DMS114 treated with DMSO at 0.1 percent for 48 hours (cell line): ENCODE results near the gene PCNX2.
"Not testable (repeated sequence)": the region's sequence is repeated elsewhere in the genome, so short reads cannot be mapped to it uniquely, and the experiment has no call there.

ENCODE experiments used
- DNase-seq: peaks from one replicate; lab custom pipeline; 2025; ENCODE audit not compliant: unreplicated experiment; lab: John Stamatoyannopoulos, UW

The PCNX2 gene

GRCh38 chr1:233233508-233234040 lies 62.0 kb downstream of the PCNX2 start:
- no peak for DNase-seq

GRCh38 chr1:233230011-233230410 lies 65.5 kb downstream of the PCNX2 start:
- DNase-seq, result no peak

GRCh38 chr1:233229288-233229687 lies 66.2 kb downstream of the PCNX2 start:
- no peak for DNase-seq

DNA sequence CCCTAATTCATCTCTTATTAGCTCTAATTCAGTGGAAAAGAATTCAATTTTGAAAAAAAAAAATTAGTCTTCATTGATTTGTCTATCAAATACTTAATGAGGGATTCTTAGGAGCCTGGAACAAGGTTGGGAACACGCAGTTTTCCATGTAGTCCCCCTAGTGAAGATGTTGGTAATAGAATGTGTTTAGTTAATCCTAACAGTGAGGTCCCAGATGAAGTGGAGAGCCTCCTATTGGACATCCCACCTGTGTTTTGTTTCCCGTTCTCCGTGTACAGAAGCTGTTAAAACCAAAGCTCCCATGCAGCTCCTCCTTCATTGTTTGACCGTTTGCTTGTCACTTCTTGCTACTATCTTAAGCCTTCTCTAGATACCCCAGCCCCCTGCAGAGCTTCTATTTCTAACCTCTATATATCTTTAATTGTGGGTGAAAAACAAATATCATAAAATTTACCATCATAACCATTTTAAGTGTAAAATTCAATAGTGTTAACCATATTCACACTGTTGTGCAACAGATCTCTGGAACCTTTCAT lies 67.5 kb downstream of the PCNX2 start:
- no peak for DNase-seq

DNA sequence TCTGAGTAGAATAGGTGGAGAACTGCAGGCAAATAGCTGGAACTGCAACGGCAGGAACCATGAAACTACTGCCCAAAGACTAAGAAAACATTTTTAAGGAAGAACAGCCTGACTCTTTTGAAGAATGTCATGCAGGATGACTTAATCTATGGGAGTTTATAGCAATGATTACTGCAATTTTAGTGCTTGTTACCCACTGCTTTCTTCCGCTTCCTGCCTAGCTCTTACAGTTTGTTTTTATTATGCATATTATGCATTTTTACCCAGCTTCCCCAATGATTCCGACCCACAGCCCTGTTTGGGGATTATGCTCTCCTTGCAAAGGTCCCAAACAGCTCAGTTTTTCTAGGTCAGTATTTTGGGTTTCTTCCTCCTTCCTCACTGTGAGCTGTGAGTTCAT lies 71.2 kb downstream of the PCNX2 start:
- DNase-seq, result no peak

DNA sequence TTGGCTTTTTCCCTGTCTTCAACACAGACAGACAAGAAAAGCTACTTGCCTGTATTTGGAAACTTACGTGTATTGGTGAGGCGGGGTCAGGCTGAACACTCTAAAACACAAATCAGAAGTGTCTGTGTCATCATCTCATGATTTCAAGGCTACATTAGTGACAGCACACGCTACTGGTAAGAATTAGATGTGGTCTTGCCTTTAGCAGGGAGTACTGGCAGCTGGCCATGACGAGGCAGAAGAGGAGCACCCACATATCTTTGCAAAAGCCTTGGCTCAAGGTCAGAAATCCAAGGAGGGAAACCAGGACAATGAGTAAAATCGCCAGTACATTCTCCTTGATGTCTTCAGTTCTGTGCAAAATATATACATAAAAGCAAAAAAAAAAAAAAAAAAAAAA lies 77.7 kb downstream of the PCNX2 start:
- DNase-seq, result no peak

DNA sequence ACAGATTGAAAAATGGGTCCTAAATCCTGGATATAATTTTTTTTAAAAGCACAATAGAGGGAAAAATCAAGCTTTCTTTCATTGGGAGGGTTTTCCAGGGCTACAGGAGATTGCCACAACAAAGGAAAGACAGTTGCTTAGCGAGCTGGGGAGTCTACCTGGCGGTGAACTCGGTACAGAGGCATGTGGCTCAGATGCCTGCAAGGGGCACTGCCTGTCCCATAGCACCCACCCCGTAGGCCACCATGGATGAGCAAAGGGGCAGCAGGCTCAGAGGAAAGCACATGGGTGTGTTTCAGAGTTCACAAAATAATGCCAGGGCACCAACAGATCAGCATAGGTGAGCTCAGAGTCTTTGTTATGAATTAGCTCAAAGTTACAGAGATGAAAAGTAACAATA lies 79.5 kb downstream of the PCNX2 start:
- no peak for DNase-seq

DNA sequence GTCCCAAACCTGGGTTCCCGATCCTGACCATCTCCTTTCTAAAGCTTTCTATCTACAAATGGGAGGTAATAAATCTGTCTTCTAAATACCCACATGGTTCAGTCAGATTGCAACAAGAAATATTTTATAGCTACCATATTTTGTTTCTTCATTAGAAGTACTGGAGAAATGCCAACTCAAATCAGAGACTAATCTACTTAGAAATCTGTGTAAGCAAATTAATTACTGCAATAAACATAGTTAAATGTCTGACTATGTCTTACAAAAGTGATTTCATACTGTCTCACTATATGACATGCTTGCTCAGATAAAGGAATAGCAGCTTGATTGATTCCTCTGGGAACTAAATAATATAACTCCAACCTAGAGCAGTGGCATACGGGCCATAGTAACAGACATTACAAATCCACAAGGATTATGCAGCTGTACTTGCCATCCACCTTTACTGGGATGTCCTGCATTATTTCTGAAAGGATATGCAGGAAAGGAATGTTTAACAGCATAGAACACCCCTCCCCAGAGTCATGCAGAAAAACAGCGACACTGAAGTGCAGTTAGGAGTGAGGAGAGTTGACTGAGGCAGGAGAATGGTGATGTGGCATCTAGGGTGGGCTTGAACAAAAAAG lies 80.3 kb downstream of the PCNX2 start:
- DNase-seq, result no peak

DNA sequence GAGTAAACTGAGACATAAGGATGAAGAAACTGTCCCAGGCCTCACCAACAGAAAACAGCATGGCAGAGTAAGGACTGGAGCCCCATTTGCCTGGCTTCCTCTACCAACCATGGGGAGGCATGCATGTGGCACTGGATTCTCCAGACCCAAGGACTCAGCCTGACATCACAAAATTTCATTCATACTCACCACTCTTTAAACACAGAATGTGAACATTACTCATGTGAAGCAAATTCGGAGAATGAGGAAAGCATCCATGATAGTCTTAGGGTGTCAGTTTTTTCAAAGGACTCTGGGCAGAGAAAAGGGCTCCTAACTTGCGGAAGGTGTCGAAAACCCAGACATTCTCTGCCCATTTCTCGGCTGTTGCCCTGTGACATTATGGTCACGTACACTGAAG lies 83.9 kb downstream of the PCNX2 start:
- no peak for DNase-seq

GRCh38 chr1:233211106-233211505 lies 84.4 kb downstream of the PCNX2 start:
- DNase-seq, result no peak

DNA sequence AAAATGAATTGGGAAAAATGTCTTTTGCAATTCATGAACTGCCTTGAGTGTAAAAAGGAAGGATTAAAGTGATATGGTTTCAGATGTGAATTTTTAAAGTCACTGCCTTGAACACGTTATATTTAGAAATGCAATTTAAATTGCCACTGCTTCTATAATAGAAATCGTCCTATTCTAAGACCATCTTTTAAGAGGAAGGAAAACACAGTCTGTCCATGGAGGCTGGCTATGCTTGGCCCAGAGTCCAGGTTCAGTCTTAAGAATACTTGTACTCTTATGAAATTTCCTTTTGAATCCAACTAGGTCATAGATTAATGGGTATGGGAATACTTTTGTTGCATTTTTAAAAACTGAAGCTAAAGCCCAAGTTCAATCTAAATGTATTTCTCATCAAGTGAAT lies 86.0 kb downstream of the PCNX2 start:
- DNase-seq, result no peak

DNA sequence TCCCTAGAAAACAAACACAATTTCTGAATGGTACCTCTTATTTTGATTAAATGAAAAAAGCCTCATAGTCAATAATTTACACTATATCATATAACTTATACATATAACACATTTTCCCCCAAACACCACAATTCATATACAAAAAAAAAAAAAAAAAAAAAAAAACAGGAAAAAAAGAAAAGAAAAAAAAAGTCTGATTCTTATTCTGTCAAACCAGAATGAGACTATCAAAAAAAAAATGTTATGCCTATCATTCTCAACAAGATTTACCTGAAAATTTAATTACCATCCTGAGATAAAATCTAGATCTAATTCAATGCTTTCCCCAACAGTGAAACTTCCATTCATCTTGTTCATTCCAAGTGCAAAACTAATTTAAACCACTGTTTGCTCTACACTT lies 86.8 kb downstream of the PCNX2 start:
- no peak for DNase-seq

GRCh38 chr1:233197940-233198339 lies 97.6 kb downstream of the PCNX2 start:
- DNase-seq, result no peak

DNA sequence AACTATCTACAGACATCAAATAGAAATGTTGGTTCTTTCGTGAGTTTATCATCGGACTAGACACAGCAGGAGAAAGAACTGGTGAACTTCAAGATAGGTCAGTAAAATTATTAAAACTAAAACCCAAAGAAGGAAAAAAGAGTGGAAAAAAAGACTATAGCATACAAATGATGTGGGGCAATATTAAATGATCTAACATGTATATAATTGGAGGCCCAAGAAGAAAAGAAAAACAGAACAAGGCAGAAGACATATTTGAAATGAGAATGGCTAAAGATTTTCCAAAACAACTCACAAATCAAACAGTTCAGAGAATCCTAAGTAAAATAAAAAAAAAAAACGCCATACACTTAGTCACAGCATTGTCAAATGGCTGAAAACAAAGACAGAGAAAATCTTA lies 101.8 kb downstream of the PCNX2 start:
- DNase-seq, result no peak

GRCh38 chr1:233190987-233191386 lies 104.5 kb downstream of the PCNX2 start:
- no peak for DNase-seq

- DNase-seq, result no peak
These were observed 106.0 kb downstream of the PCNX2 start for GRCh38 chr1:233189526-233189925.

DNA sequence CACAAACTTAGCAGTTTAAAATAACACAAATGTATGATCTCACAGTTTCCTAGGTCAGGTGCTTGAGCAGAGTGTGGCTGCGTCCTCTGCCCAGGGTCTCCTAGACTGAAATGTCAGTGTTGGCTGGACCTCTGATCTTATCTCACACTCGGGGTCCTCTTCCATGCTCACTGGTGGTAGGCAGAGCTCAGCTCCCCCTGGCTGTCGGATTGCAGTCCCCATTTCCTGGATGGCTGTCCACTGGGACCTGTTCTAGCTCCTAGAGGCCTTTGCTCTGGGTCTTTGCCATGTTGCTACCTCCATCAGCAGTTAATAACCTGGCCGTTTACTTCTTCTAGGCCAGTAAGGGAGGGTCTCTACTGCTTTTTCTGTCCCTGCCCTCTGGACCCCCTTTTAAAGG lies 107.5 kb downstream of the PCNX2 start:
- no peak for DNase-seq

DNA sequence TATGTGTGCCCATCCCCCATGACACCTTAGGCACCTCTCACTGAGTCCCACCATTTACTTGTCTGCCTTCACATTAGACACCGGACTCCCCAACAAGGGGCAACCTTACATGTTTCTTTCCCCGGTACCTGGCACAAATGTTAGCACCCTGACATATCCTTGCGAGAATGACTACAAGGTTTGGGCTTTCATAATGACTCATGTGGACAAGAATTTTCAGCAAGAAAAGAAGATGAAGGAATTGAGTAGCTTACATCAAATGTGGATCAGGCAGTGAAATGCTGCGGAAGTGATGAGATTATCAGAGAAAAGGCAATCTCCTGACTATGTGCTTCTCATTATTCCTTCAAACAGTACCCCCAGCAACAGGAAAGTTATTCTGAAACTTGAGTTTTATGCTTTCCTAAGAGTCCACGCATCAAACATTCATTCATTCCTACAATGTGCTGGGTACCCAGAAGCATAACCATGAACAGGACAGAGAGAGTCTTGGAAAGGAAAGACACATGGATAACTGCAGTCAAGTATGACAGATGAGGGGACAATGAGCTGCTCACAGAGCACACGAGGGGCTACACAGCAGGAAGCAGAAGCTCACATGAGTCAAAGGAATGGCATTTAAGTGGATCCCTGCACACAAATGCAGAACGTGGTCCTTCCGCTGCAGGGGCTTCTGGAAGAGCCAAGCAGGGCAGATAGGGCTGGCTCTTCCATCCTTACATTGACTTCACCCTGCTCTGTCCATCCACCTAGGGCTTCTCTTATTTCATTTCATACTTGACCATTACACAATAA lies 112.1 kb downstream of the PCNX2 start:
- no peak for DNase-seq

DNA sequence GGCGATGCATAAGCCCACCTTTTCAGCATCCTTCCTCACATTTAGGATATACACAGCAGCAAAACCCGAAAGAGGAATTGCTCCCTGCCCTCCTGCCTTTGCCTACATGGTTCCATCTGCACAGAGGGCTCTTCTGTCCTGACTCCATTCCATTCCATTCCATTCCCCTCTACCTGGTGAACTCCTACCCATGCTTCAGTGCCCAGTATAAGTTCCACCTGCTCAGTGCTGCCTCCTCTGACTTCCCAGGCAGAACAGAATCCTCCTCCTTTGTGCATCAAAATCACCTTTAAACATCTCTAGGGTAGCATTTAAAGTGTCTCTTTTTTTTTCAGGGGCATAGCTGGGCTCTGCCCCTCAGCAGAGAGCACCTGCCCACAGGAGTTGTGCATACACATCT lies 112.9 kb downstream of the PCNX2 start:
- no peak for DNase-seq

DNA sequence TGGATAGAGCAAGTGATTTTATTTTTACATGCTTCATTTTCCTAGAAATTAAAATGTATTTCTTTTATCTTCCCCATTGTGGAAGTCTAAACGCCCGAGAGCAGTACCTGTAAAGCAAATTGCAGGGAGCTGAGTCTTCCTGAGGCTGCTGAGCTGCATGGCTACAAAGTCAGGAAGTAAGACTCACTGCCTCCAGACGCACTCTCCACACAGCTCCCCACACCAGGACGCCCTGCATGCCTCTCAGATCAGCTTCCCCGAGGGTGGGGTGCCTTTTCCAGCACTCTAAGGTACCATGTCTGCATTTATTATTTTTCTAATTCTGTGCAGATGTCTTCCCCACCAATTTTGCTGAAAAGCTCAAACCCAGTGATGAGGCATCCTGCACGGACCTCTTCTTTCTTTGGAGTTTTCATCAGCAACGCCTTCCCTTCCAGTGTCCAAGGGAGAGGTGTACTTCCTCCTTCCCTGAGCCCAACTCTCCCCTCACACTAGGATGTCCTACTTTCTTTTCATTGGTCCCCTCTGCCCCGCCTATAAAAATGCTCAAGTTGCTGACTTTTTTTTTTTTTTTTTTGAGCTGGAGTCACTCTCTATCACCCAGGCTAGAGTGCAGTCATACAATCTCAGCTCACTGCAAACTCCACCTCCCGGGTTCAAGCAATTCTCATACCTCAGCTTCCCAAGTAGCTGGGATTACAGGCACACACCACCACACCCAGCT lies 114.7 kb downstream of the PCNX2 start:
- no peak for DNase-seq

GRCh38 chr1:233179638-233180037 lies 115.9 kb downstream of the PCNX2 start:
- not testable (repeated sequence) for DNase-seq

GRCh38 chr1:233172201-233172600 lies 123.3 kb downstream of the PCNX2 start:
- DNase-seq, result peak; percentile 24
